Upper lobe of left lung (tissue), 6 donors: ENCODE measurements around the gene ETS1. TPM values are rescaled to one million over a fixed set of nuclear protein-coding genes. Genes with fewer than 3 reads are reported as not detected.

Experiments used
- ATAC-seq, 2 donors: fragments of 200-7000 bp; cut with Tn5 transposase; one replicate each; pipeline ENCODE4 v1.9.1; 2022; ENCODE audit warnings: mild to moderate bottlenecking in 2 of 2, moderate library complexity in 2 of 2; ENCODE audit not compliant: low FRiP score in 2 of 2
- DNase-seq, 2 donors: peaks; one replicate each; pipeline ENCODE4 v3.0.0-alpha.2; 2019 to 2020
- H3K27ac ChIP-seq, 4 donors: fragments of 200-600 bp; sonication (generic); one replicate each; pipeline ENCODE4 v1.5.1; 2016 to 2019
- H3K27me3 ChIP-seq, 4 donors: fragments of 200-600 bp; sonication (generic); one replicate each; pipeline ENCODE4 v1.5.1; 2017 to 2019
- H3K36me3 ChIP-seq, 4 donors: fragments of 200-600 bp; sonication (generic); one replicate each; pipeline ENCODE4 v1.5.1; 2016 to 2019
- H3K4me1 ChIP-seq, 4 donors: fragments of 200-600 bp; sonication (generic); one replicate each; pipeline ENCODE4 v1.5.1; 2018 to 2019
- H3K4me3 ChIP-seq, 4 donors: fragments of 200-600 bp; sonication (generic); one replicate each; pipeline ENCODE4 v1.5.1; 2017 to 2019; ENCODE audit warnings: mild to moderate bottlenecking in 2 of 4, moderate library complexity in 1 of 4
- H3K9me3 ChIP-seq, 4 donors: fragments of 200-600 bp; sonication (generic); one replicate each; pipeline ENCODE4 v1.5.1; 2018 to 2019
- EP300 ChIP-seq, 4 donors: sonication (generic); formaldehyde crosslinking; IDR thresholded peaks; one replicate each; pipeline ENCODE4 v1.5.1; 2017; ENCODE audit warnings: antibody characterized with exemption in 4 of 4, control low read depth in 2 of 4
- POLR2A ChIP-seq, 4 donors: fragments of 450-650 bp; IDR thresholded peaks; one replicate each; pipeline ENCODE4 v1.5.1; 2016 to 2017; ENCODE audit warnings: antibody characterized with exemption in 4 of 4, mild to moderate bottlenecking in 2 of 4
- POLR2AphosphoS5 ChIP-seq, 2 donors: sonication (generic); formaldehyde crosslinking; IDR thresholded peaks; one replicate each; pipeline ENCODE4 v1.5.1; 2017; ENCODE audit warnings: antibody characterized with exemption in 2 of 2
- WGBS, 2 donors: methylation state at CpG; one replicate each; pipeline ENCODE4 v1.1.5; 2017 to 2018; 5-methylcytosine and 5-hydroxymethylcytosine counted together
- total RNA-seq, 6 donors: library from RNA; depleted of rRNA in 4 of 6; stranded (reverse); fragments of >200 nt in 4 of 6; gene quantifications; one replicate each; pipeline versions ENCODE4 v1.1.0 to v1.2.1, GENCODE V29; 2016 to 2021
- TF ChIP-seq, protein P1 (sequence below), 6 experiments: fragments of 450-650 bp in 4 of 6; fragments of 200-600 bp in 2 of 6; sonication (generic) in 2 of 6; IDR thresholded peaks; one replicate each; pipeline ENCODE4 v1.5.1; 2016 to 2019; ENCODE audit warnings: antibody characterized with exemption in 6 of 6
- donor health status: DM: no; HTN: no; CAD: no; lungs with moderate emphysema.
- donor health status: DM: no; HTN: yes; CAD: no; lungs with severe emphysema.

The ETS1 gene
- total RNA-seq, 6 donors from 2014 or later = 29.3 to 107 (median 79.0) TPM

DNA sequence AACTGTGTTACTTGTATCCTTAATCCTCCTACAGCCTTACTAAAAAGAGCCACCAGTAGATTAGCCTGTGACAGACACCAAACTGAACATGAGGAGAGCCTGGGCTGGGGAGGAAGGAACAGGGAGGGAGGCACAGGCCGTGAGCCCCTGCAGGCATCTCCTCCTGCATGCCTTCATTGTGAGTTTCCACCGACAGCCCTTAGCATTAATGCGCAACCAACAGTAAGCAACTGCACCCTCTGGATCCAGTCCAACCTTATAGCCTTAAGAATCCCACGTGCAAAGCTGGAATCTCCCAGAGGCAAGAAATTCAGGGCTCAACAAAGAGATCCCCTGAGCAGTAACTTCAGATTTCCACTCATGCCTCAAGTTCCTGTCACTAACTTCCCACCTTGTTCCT, 84.6 kb downstream of the ETS1 start:
- no peak for ATAC-seq

GRCh38 chr11:128501632-128502549, 85.5 kb downstream of the ETS1 start:
- Histone ChIP-seq H3K36me3 (peaks cover 0 to 8% (median 0%) of the 10 kb centered on the region in 4 donors), H3K27ac (peak overlapping the region; percentile 24 to 98 (median 70)), H3K4me3 (no peak overlapping the region), H3K4me1 (peaks cover 90 to 98% (median 96%) of the 10 kb centered on the region in 4 donors), H3K27me3 (no peaks in the 10 kb centered on the region), H3K9me3 (no peaks in the 10 kb centered on the region)
- TF ChIP-seq POLR2AphosphoS5 (IDR thresholded peaks at IDR 0.05) (peak; percentile 10 to 18), POLR2A (IDR thresholded peaks at IDR 0.05) (no peak)
- TF ChIP-seq, protein P1, sequence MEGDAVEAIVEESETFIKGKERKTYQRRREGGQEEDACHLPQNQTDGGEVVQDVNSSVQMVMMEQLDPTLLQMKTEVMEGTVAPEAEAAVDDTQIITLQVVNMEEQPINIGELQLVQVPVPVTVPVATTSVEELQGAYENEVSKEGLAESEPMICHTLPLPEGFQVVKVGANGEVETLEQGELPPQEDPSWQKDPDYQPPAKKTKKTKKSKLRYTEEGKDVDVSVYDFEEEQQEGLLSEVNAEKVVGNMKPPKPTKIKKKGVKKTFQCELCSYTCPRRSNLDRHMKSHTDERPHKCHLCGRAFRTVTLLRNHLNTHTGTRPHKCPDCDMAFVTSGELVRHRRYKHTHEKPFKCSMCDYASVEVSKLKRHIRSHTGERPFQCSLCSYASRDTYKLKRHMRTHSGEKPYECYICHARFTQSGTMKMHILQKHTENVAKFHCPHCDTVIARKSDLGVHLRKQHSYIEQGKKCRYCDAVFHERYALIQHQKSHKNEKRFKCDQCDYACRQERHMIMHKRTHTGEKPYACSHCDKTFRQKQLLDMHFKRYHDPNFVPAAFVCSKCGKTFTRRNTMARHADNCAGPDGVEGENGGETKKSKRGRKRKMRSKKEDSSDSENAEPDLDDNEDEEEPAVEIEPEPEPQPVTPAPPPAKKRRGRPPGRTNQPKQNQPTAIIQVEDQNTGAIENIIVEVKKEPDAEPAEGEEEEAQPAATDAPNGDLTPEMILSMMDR (IDR thresholded peaks at IDR 0.05) = no peak
- no peak for DNase-seq
- ATAC-seq = peak; percentile 23 to 57
- WGBS, 2 donors = 57 to 58% methylated on average over 5 of the region's 5 CpGs

More for the DNA sequence above, 84.6 kb downstream of the ETS1 start:
- 28 to 50% methylated on average over 3 to 4 of the region's 4 CpGs for WGBS, 2 donors
- no peaks in the 10 kb centered on the region for H3K9me3 ChIP-seq
- H3K36me3 ChIP-seq = peaks cover 0 to 8% (median 0%) of the 10 kb centered on the region in 4 donors
- peaks cover 90 to 98% (median 96%) of the 10 kb centered on the region in 4 donors for H3K4me1 ChIP-seq
- H3K27ac ChIP-seq = peak overlapping the region; percentile 24 to 98 (median 70)
- TF ChIP-seq EP300 (IDR thresholded peaks at IDR 0.05) (no peak), POLR2AphosphoS5 (IDR thresholded peaks at IDR 0.05) (no peak), POLR2A (IDR thresholded peaks at IDR 0.05) (no peak)
- TF ChIP-seq, protein P1 (IDR thresholded peaks at IDR 0.05) = no peak
- no peak overlapping the region for H3K4me3 ChIP-seq
- H3K27me3 ChIP-seq = no peaks in the 10 kb centered on the region
- DNase-seq = no peak

GRCh38 chr11:128501008-128501407, 86.3 kb downstream of the ETS1 start:
- WGBS, 2 donors = 48 to 57% methylated on average over 4 of the region's 4 CpGs
- Histone ChIP-seq H3K27me3 (no peaks in the 10 kb centered on the region), H3K4me1 (peaks cover 90 to 98% (median 96%) of the 10 kb centered on the region in 4 donors), H3K4me3 (no peak overlapping the region), H3K27ac (peak overlapping the region in 3 of 4 donors; percentile 16 to 98 (median 87)), H3K36me3 (peaks cover 0 to 4% (median 0%) of the 10 kb centered on the region in 4 donors), H3K9me3 (no peaks in the 10 kb centered on the region)
- no peak for DNase-seq
- no peak for ATAC-seq
- TF ChIP-seq POLR2A (IDR thresholded peaks at IDR 0.05) (no peak), EP300 (IDR thresholded peaks at IDR 0.05) (no peak), POLR2AphosphoS5 (IDR thresholded peaks at IDR 0.05) (no peak)
- TF ChIP-seq, protein P1 (IDR thresholded peaks at IDR 0.05) = no peak

DNA sequence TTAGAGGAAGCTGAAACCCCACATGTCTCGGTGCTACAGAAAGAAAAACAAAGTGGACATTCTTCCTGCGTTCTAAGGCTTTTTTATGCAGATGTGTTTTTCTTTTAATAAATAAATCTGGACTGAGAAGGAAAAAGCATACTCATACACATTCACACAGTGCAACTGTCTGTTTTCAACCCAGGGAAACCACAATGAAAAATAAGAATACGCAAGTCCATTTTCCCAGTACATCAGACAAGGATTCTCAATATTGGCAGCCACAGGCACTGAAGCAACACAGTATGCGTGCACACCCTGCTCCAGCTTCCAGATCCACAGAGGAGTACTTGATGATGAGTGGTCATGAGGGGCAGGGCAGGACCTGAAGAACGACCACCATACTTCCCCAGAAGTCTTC, 86.9 kb downstream of the ETS1 start:
- TF ChIP-seq POLR2AphosphoS5 (IDR thresholded peaks at IDR 0.05) = no peak
- TF ChIP-seq, protein P1 (IDR thresholded peaks at IDR 0.05) = no peak
- no peak for TF ChIP-seq EP300 (IDR thresholded peaks at IDR 0.05)
- TF ChIP-seq POLR2A (IDR thresholded peaks at IDR 0.05) = no peak
- Histone ChIP-seq H3K36me3 (peaks cover 0 to 4% (median 0%) of the 10 kb centered on the region in 4 donors), H3K27me3 (no peaks in the 10 kb centered on the region), H3K4me3 (no peak overlapping the region), H3K4me1 (peaks cover 90 to 98% (median 96%) of the 10 kb centered on the region in 4 donors), H3K27ac (peak overlapping the region; percentile 16 to 98 (median 62)), H3K9me3 (no peaks in the 10 kb centered on the region)
- ATAC-seq = peak in 1 of 2 donors; percentile 22
- WGBS, 2 donors = 51 to 58% methylated on average over 5 of the region's 5 CpGs
- DNase-seq = no peak
